Astrocyte (in vitro differentiated cells and primary cell): ENCODE measurements around the gene DOCK1. TPM values are rescaled to one million over a fixed set of nuclear protein-coding genes. Genes with fewer than 3 reads are reported as not detected.

Experiments
- DNase-seq: peaks from one replicate; pipeline ENCODE4 v3.0.0-alpha.2; 2010; ENCODE audit warnings: low read depth
- FAIRE-seq: peaks from 2 replicates; lab custom pipeline; 2011; peaks lifted over from hg19 to GRCh38; lab: Jason Lieb, UNC
- H2AFZ ChIP-seq: 2 replicates; pipeline ENCODE4 v1.6.0; 2012; ENCODE audit warnings: low read depth, low read length, inconsistent platforms
- H3K27ac ChIP-seq: 2 replicates; pipeline ENCODE4 v1.5.1; 2011; ENCODE audit warnings: low read depth, low read length, inconsistent platforms
- H3K27me3 ChIP-seq: 2 replicates; pipeline ENCODE4 v1.6.0; 2011; ENCODE audit warnings: low read length, inconsistent platforms; ENCODE audit not compliant: insufficient read depth
- H3K36me3 ChIP-seq: 2 replicates; pipeline ENCODE4 v1.5.1; 2011; ENCODE audit warnings: low read length, inconsistent platforms; ENCODE audit not compliant: insufficient read depth
- H3K4me1 ChIP-seq: 2 replicates; pipeline ENCODE4 v1.5.1; 2011; ENCODE audit warnings: low read length, inconsistent platforms; ENCODE audit not compliant: insufficient read depth
- H3K4me2 ChIP-seq: 2 replicates; pipeline ENCODE4 v1.6.0; 2012; ENCODE audit warnings: low read length, inconsistent platforms
- H3K4me3 ChIP-seq: 2 replicates; pipeline ENCODE4 v1.5.1; 2011; ENCODE audit warnings: low read depth, mild to moderate bottlenecking, low read length, inconsistent platforms; ENCODE audit not compliant: insufficient read depth
- H3K79me2 ChIP-seq: 2 replicates; pipeline ENCODE4 v1.6.0; 2012; ENCODE audit warnings: mild to moderate bottlenecking, low read length, inconsistent platforms; ENCODE audit not compliant: insufficient read depth
- H3K9ac ChIP-seq: 2 replicates; pipeline ENCODE4 v1.6.0; 2012; ENCODE audit warnings: mild to moderate bottlenecking, low read length, inconsistent platforms
- H3K9me3 ChIP-seq: 2 replicates; pipeline ENCODE4 v1.5.1; 2012; ENCODE audit warnings: low read depth, mild to moderate bottlenecking, low read length, inconsistent platforms; ENCODE audit not compliant: insufficient read depth
- H4K20me1 ChIP-seq: 2 replicates; pipeline ENCODE4 v1.6.0; 2012; ENCODE audit warnings: low read length, inconsistent platforms; ENCODE audit not compliant: insufficient read depth
- H3K27ac Mint-ChIP-seq: one replicate; pipeline ENCODE4 v1.8.0; 2021; ENCODE audit warnings: mild to moderate bottlenecking, mixed read lengths; ENCODE audit not compliant: unreplicated experiment
- H3K27me3 Mint-ChIP-seq: one replicate; pipeline ENCODE4 v1.8.0; 2021; ENCODE audit warnings: low read depth, mixed read lengths; ENCODE audit not compliant: unreplicated experiment
- H3K36me3 Mint-ChIP-seq: one replicate; pipeline ENCODE4 v1.8.0; 2021; ENCODE audit warnings: low read depth, mixed read lengths; ENCODE audit not compliant: unreplicated experiment
- H3K4me1 Mint-ChIP-seq: one replicate; pipeline ENCODE4 v1.8.0; 2021; ENCODE audit warnings: low read depth, mixed read lengths; ENCODE audit not compliant: unreplicated experiment
- H3K4me3 Mint-ChIP-seq: one replicate; pipeline ENCODE4 v1.8.0; 2021; ENCODE audit warnings: mild to moderate bottlenecking, moderate library complexity, mixed read lengths; ENCODE audit not compliant: unreplicated experiment
- H3K9me3 Mint-ChIP-seq: one replicate; pipeline ENCODE4 v1.8.0; 2021; ENCODE audit warnings: mild to moderate bottlenecking, mixed read lengths; ENCODE audit not compliant: unreplicated experiment
- CTCF ChIP-seq: IDR thresholded peaks from 2 replicates; pipeline ENCODE4 v1.5.1; 2011; ENCODE audit warnings: low read depth, mild to moderate bottlenecking, inconsistent platforms, low read length, moderate library complexity; ENCODE audit not compliant: insufficient read depth
- EZH2 ChIP-seq: IDR thresholded peaks from 2 replicates; pipeline ENCODE4 v1.6.1; 2012; ENCODE audit warnings: mild to moderate bottlenecking, low read length, inconsistent platforms; ENCODE audit not compliant: insufficient read depth
- total RNA-seq: library from RNA; stranded (reverse); gene quantifications from 2 replicates; pipeline ENCODE4 v1.2.1, GENCODE V29; 2021

Gene DOCK1
- total RNA-seq, 1 donor from 2014 or later = 42.5 TPM

DNA sequence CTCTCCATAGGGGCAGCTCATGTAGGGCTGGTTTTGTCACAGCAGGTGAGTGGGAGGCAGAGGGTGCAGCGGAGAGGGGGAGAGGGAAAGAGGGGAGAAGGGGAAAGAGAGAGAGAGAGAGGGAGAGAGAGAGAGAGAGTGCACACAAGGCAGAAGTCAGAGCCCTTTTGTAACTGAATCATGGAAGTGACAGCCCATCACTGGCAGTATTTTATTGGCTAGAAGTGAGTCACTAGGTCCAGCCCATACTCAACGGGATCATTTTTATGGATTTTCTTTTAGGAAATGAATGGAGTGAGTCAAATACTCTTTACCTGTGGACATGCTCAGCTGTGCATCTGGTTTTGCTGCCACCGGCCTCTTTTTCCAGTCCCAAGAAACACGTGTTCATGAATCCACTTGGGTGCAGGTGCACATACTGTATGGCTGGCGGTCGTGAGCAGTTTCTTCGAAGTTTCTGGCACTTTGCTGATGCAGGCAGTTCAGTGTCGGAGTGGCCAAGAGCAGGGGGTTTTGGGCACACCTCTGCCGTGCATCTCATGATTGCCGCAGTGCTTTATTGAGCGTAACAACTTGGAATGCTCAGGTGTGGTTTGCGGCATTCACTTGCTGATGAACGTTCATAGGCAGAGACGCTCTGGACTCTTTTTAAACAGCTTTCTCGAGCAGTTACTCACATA lies 40.3 kb downstream of the DOCK1 start:
- no peak overlapping the region for H3K4me3 ChIP-seq
- H3K9me3 Mint-ChIP-seq = peaks cover 4% of the 10 kb centered on the region
- H3K27me3 Mint-ChIP-seq = no peaks in the 10 kb centered on the region
- DNase-seq = no peak
- H3K4me1 Mint-ChIP-seq = peaks cover 2% of the 10 kb centered on the region
- no peaks in the 10 kb centered on the region for H3K4me1 ChIP-seq
- no peak overlapping the region for H3K27ac ChIP-seq
- H3K27me3 ChIP-seq = no peaks in the 10 kb centered on the region
- H3K9me3 ChIP-seq = peaks cover 6% of the 10 kb centered on the region
- H4K20me1 ChIP-seq = peaks cover 83% of the 10 kb centered on the region
- no peak for FAIRE-seq
- H3K79me2 ChIP-seq = peaks cover 89% of the 10 kb centered on the region
- TF ChIP-seq EZH2 (no peak), CTCF (no peak)
- no peak overlapping the region for H2AFZ ChIP-seq
- no peak overlapping the region for H3K9ac ChIP-seq
- H3K4me3 Mint-ChIP-seq = no peak overlapping the region
- no peak overlapping the region for H3K4me2 ChIP-seq
- no peak overlapping the region for H3K27ac Mint-ChIP-seq
- no peaks in the 10 kb centered on the region for H3K36me3 ChIP-seq
- peaks cover 2% of the 10 kb centered on the region for H3K36me3 Mint-ChIP-seq

- Histone ChIP-seq H3K9ac (no peak overlapping the region), H2AFZ (no peak overlapping the region), H3K79me2 (peaks cover 92% of the 10 kb centered on the region), H3K4me1 (no peaks in the 10 kb centered on the region), H3K36me3 (no peaks in the 10 kb centered on the region), H3K4me2 (no peak overlapping the region), H3K27ac (no peak overlapping the region), H3K4me3 (no peak overlapping the region), H3K27me3 (no peaks in the 10 kb centered on the region), H4K20me1 (peaks cover 86% of the 10 kb centered on the region), H3K9me3 (peaks cover 6% of the 10 kb centered on the region)
- peaks cover 4% of the 10 kb centered on the region for H3K9me3 Mint-ChIP-seq
- no peak overlapping the region for H3K27ac Mint-ChIP-seq
- no peaks in the 10 kb centered on the region for H3K27me3 Mint-ChIP-seq
- DNase-seq (no peak), FAIRE-seq (no peak)
- no peak for TF ChIP-seq CTCF
- TF ChIP-seq EZH2 = no peak
- peaks cover 2% of the 10 kb centered on the region for H3K36me3 Mint-ChIP-seq
- H3K4me3 Mint-ChIP-seq = no peak overlapping the region
- peaks cover 2% of the 10 kb centered on the region for H3K4me1 Mint-ChIP-seq
Observed at GRCh38 chr10:126946746-126947145, 41.5 kb downstream of the DOCK1 start.
